GM19099 (cell line): Measurements from ENCODE around the gene SNCG.

Experiments used
- POLR2A ChIP-seq: IDR thresholded peaks from 3 replicates; pipeline ENCODE4 v1.6.1; 2011; ENCODE audit warnings: low read depth; ENCODE audit not compliant: insufficient read length; ENCODE audit errors: extremely low read depth

Gene SNCG

GRCh38 chr10:86956195-86956847 lies 2.1 kb upstream of the SNCG start:
- TF ChIP-seq POLR2A = no peak

GRCh38 chr10:86956848-86957448 lies 1.5 kb upstream of the SNCG start:
- TF ChIP-seq POLR2A = no peak

- TF ChIP-seq POLR2A = no peak
These were observed 806 bp upstream of the SNCG start, which contains the start of gene MMRN2 for GRCh38 chr10:86957471-86958115. Gene MMRN2 (minus strand): TSS chr10:86957615. CDS start chr10:86957541, 74 bp downstream.

- no peak for TF ChIP-seq POLR2A
These were observed 720 bp downstream of the SNCG start for GRCh38 chr10:86958901-86959736.

GRCh38 chr10:86959737-86960002 lies 1.3 kb downstream of the SNCG start:
- TF ChIP-seq POLR2A = no peak

- no peak for TF ChIP-seq POLR2A
These were observed 1.8 kb downstream of the SNCG start for GRCh38 chr10:86960003-86960862.

GRCh38 chr10:86960863-86961434 lies 2.5 kb downstream of the SNCG start:
- TF ChIP-seq POLR2A = no peak

- TF ChIP-seq POLR2A = no peak
These were observed 3.2 kb downstream of the SNCG start for GRCh38 chr10:86961481-86962091.

GRCh38 chr10:86962136-86962980 lies 4.0 kb downstream of the SNCG start:
- TF ChIP-seq POLR2A = no peak

- no peak for TF ChIP-seq POLR2A
These were observed 4.5 kb downstream of the SNCG start for GRCh38 chr10:86962981-86963310.

GRCh38 chr10:86963341-86963919 lies 5.0 kb downstream of the SNCG start:
- TF ChIP-seq POLR2A = no peak

- no peak for TF ChIP-seq POLR2A
These were observed 5.9 kb downstream of the SNCG start for GRCh38 chr10:86964061-86964846.
